Dermis microvascular lymphatic vessel endothelial cell (primary cell): ENCODE results near the gene ALPK3. TPM values are rescaled to one million over a fixed set of nuclear protein-coding genes. Genes with fewer than 3 reads are reported as not detected.

Experiments used
- DNase-seq, 2 donors: peaks; one replicate each; pipeline versions ENCODE4 v3.0.0 to v3.0.0-alpha.2; 2010; ENCODE audit warnings: low read depth in 2 of 2
- total RNA-seq: library from RNA; depleted of rRNA; stranded (reverse); fragments of >200 nt; gene quantifications from 2 replicates; pipeline ENCODE4 v1.2.1, GENCODE V29; 2014

Gene ALPK3
- total RNA-seq, 1 donor from 2014 or later = 19.5 TPM

DNA sequence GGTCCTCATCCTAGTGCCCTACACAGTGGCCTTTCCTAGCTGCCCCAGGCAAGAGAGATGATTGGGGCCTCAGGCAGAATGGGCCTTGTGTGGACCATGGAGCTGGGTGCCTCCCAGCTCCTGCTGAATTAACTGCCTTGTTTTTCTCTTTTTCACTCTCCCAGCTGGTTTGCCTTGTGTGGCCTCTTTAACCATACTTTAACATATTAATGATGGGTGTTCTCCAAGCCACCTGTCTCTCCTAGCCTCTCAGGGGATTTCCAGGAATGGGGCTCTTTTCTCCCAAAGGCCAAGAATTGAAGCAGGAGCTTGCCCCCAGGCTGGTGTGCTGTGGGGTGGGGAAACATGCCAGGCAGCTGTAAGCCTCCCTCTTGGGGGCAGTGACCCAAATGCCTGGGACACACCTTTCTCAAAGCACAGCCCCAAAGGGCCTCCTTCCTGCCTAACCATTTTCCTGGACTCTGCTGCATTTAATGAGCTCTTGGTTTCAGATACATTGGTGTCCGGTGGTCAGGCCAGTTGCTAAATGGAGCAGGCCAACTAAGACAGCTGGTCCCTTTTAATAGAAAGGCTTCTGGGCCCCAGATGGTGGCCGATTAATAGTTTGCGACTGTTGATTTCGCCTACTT lies 5.6 kb downstream of the ALPK3 start:
- DNase-seq = no peak

DNA sequence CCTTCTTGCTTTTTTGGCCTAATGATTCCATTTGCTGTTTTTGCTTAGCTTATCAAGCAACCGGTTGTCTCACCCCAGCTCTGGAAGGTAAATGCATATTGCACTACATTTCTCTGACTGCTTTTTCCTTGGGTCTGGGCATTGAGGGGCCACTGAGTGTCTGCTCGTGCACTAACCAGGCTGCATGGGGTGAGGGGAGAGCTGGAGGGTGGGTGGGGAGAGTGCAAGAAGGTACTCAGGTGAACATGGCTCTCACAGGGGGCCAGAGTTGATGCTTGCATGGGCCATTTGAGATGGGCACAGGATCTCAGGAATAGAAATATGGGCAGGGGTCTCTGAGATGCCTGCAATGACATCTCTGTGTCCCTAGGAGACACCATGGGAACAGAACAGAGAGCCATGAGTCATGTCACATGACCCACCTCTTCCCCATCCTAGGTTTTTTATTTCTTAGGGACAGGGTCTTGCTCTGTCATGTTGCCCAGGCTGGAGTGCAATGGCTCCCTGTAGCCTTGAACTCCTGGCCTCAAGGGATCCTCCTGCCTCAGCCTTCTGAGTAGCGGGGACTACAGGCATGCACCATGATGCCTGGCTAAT lies 6.2 kb downstream of the ALPK3 start:
- no peak for DNase-seq

- no peak for DNase-seq
These were observed 7.3 kb downstream of the ALPK3 start for GRCh38 chr15:84824260-84825007.

- peak in 1 of 2 donors; percentile 30 for DNase-seq
These were observed 9.2 kb downstream of the ALPK3 start for GRCh38 chr15:84826369-84826823.

DNA sequence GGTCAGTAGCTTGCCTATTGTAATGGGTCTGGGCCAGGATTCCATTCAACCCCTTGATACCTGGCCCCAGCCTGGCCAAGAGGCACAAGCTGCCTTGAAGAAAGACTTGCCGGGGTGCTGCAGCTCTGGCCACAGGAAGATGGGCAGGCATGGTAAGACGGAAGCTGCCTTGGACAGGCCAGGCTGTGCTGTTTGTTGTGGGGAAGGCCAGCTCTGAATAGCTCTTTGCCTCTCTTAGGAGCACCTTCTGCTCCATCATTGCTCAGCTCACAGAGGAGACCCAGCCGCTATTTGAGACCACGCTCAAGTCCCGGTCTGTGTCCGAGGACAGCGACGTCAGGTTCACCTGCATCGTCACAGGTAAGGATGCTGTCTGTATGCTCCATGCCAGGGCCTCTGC lies 10.1 kb downstream of the ALPK3 start:
- DNase-seq = no peak

GRCh38 chr15:84828086-84828908 lies 11.1 kb downstream of the ALPK3 start:
- DNase-seq = no peak

DNA sequence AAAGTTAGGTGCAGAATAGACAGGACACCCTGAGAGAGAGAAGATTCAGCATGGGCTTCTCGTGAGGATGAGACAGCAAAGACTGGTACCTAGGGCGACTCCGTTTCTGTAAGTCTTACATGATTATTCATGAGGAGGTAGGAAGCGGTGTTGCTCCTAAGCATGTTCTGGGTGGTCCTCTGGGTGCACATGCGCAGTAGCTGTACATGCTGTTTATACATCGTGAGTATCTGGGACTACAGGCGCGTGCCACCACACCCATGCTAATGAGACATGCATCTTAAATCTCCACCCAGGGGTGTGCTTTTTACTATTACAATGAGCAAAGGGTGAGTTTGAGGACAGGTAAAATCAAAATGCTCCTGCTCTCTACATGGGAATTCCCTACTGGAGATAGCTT lies 12.3 kb downstream of the ALPK3 start:
- DNase-seq = no peak

DNA sequence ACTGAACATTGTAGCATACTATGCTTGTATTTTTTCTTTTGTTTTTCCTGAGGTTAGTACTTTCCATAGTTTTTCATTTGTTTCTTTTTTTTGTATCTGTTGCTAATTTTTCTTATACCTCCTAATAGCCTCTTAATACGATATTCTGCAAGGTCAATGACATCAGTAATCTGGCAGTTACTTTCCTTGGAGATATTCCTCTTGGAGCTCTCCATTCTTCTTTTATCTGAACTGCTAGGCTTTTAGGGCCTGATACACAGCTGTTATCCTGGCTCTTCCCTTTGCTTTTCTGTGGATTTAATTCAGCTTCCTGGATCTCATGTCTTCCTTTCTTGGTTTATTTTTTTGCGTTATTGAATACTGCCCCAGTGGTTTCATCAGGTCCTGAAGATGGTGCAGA lies 12.9 kb downstream of the ALPK3 start:
- no peak for DNase-seq

DNA sequence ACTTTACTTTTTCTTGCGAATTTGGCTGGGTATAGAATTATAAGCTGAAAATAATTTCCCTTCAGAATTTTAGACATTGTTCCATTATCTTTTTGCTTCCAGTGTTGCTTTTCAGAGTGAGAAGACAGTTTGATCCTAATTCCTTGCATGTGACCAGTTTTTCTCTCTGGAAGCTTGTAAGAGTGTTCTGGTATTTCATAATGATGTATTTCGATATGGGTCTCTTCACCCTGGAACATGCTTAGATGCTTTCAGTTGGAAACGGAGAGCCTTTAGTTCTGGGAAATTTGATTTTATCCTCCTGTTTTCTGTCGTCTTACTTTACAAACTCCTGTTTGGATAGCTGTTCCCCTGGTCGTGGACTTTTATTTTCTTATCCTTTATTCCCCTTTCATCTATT lies 13.9 kb downstream of the ALPK3 start:
- no peak for DNase-seq

DNA sequence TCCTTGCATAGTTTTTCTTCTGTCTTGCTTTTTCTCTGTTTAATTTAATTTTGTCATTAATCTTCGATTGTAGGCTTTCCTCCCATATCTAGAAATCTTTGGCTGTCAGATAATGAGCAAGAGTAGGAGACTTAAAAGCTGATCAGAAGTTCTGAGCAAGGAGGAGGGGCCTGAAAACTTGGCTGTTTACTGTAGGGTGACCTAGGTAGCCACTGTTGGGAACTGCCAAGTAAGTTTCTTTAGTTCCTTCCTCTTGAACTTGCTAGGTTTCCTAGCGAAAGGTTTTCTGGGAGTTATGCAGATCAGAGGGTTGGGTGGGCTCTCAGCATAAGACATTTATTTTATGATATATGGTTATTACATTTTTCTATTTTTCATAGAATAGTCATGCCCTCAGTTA lies 14.5 kb downstream of the ALPK3 start:
- peak in 1 of 2 donors; percentile 19 for DNase-seq

DNA sequence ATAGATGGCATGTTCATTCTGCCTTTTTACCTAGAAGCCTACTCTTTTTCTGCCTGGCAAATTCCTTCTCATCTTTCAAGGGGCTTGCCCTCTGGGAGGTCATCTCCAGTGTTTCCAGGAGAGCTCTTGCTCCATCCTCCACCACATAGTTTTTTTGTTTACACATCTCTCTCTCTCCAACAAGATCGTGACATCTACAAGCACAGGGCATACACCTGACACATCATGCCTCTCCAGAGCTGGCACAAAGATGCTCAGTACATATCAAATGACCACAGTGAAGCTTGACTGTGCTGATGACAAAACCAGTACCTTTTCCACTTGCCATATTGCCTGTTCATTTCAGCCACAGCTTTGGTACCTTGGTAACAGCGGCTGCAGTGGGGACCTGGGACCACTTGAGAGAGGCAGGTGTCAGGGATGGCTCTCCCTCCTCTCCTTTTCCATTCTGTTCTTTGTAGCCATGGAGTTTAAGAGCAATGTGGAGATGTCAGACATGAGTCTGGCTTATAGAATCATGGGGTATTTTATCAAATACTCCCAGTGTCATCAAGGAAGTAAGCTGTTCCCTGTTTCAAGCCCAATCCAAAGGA lies 15.4 kb downstream of the ALPK3 start:
- DNase-seq = no peak

GRCh38 chr15:84833447-84834228 lies 16.5 kb downstream of the ALPK3 start:
- DNase-seq = peak; percentile 89

- DNase-seq = no peak
These were observed 17.2 kb downstream of the ALPK3 start for GRCh38 chr15:84834229-84834955.

DNA sequence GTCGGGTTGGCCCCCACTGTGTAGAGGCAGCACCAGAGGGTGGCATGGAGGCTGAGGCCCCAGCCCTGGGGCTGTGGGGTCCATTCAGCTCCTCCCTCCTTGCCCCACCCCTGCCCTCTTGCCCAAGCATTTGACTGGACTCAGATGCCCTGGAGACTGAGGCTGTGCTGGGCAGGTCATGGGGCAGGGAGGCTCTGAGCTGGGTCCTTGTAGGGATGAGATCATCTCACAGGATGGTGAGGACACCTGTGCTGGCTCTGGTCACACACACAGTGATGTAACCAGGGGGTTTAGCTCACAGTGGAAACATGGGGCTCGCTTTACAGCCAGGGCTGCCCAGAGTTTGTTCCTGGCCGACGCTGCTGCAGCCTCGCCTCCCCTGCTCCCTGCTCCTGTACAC lies 17.8 kb downstream of the ALPK3 start:
- no peak for DNase-seq

- no peak for DNase-seq
These were observed 18.6 kb downstream of the ALPK3 start for GRCh38 chr15:84835661-84836337.

- no peak for DNase-seq
These were observed 19.7 kb downstream of the ALPK3 start for GRCh38 chr15:84836844-84837243.

- no peak for DNase-seq
These were observed 22.6 kb downstream of the ALPK3 start for GRCh38 chr15:84839714-84840113.

GRCh38 chr15:84840255-84840654 lies 23.1 kb downstream of the ALPK3 start:
- DNase-seq = no peak

DNA sequence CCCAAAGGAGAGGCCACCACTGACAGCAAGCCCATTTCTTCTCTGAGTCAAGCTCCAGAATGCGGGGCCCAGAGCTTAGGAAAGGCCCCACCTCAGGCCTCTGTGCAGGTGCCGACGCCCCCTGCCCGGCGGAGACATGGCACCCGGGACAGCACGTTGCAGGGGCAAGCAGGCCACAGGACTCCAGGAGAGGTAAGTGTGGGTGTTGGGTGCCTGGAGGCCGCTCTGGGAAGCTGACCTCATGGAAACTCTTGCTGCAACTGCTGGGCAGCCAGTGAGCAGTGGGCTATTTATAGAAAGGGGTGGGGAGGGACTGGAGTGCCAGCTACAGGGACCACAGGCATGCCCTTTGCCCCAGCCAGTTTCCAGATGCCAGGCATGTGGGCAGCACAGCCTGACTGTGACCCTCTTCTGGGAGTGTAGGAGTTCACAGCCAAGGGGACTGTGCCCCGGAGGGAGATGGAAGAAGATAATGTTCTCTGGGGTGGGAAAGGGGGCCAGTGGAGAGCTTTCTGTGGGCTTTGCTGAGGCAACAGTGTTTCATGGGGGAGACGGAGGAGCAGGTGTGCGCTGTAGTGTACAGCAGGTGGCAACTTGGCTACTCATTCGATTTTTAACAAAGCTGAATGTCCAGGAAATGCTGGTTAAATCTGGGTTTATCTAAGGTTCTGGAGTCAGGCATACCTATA lies 23.7 kb downstream of the ALPK3 start:
- DNase-seq = peak; percentile 46 to 78
